GM19035 (cell line): ENCODE results near the gene SNTG2.

ENCODE experiments used
- ATAC-seq: cut with Tn5 transposase; IDR thresholded peaks from one replicate; pipeline ENCODE4 v1.9.1; 2021; ENCODE audit not compliant: unreplicated experiment

SNTG2 gene

DNA sequence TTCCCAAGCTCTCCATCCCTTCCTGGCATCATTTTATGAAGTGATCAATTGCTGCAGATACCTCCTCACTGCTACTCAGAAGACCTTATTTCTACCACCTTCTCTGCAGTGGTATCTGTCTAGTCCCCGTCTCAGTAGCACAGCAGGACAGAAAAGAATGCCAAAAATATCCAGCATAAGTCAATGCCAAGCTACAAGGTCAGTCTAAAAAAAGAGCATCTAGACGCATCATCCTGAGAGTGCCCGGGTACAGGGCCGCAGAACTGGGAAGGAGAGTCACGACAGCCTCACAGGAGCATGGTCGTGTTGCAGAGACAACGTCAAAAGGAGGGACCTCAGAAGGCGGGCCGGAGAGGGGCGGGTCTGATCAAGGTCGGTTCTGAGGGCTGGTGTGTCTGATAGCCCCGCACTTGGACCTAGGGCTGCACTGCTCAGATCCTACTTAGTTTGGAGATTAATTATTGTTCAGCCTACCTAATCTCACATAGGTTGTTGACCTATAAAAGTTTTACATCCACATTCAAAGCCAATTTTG lies 24.3 kb upstream of the SNTG2 start:
- ATAC-seq, result no peak

DNA sequence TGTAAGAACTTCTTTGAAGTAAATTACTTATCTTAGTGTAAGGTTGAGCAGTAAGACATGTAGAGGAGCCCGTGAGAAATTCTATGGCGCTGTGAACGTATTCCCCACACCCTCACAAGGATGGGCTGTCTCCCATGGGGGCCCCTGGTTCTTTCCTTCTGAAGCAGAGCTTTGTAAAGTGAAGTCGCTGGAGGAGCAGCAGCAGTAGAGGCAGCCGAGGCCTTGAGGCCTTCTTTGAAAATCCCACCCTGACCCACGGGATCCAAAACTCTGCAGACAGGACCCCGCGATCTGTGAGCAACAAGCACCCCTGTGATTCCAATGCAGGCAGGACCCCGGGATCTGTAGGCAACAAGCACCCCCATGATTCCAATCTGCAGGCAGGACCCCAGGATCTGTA lies 23.8 kb upstream of the SNTG2 start:
- no peak for ATAC-seq

DNA sequence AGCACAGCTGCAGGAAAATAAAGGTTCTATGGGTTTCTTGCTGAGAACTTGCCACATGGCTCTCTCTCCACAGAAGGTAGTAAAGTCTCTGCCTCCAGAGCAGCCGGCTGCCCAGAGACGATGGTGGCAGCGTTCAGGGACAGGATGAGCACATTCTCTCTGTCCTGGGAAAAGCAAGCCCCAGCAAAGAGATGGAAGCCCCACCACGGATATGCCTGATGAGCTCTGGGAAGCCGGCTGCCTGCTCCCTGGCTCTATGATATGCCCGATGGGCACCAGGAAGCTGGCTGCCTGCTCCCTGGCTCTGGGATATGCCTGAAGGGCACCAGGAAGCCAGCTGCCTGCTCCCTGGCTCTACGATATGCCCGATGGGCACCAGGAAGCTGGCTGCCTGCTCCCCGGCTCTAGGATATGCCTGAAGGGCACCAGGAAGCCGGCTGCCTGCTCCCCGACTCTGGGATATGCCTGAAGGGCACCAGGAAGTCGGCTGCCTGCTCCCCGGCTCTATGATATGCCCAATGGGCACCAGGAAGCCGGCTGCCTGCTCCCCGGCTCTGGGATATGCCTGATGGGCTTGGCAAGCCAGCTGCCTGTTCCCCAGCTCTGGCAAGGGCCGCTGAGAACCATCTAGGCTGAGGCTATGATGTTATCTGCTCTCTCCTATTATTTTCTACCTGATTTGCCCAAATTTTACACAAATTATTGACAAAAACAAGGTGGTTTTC lies 21.5 kb upstream of the SNTG2 start:
- ATAC-seq, result no peak

DNA sequence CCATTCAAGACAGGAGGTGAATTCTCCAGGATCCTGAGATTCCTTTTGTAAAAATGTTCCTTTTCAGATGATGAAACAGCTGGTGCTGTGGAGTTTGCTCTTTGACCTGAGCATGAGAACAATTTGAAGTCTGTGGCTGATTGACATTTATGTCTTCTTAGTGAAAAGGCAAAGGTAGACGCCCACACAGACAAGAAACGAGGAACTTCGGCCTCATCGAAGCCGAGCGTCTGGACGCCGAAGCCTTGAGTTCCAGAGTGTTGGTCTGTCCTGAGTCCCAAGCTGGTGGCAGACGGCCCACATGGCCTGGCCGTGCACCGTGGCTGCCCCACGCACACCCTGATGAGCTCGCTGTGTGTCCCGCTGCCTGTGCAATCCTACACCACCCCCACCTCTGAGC lies 20.7 kb upstream of the SNTG2 start:
- ATAC-seq, result no peak

DNA sequence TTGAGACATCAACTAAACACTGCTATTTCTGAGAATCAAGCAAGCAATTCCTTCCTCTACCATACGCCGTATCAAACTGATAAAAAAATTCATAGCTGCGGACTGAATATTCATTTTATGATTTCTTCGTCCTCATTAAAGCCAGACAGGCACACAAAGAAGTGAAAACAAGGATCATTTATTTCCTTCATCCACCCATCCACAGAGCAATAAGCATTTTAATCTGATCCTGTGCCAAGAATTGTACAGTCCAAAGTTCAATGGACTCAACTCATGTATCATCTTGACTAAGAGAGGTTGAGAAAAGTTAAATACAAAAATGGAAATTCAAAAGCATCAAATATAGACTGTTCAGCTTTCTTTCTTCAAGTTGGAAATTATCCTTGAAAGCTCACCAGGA lies 19.7 kb upstream of the SNTG2 start:
- ATAC-seq, result no peak

DNA sequence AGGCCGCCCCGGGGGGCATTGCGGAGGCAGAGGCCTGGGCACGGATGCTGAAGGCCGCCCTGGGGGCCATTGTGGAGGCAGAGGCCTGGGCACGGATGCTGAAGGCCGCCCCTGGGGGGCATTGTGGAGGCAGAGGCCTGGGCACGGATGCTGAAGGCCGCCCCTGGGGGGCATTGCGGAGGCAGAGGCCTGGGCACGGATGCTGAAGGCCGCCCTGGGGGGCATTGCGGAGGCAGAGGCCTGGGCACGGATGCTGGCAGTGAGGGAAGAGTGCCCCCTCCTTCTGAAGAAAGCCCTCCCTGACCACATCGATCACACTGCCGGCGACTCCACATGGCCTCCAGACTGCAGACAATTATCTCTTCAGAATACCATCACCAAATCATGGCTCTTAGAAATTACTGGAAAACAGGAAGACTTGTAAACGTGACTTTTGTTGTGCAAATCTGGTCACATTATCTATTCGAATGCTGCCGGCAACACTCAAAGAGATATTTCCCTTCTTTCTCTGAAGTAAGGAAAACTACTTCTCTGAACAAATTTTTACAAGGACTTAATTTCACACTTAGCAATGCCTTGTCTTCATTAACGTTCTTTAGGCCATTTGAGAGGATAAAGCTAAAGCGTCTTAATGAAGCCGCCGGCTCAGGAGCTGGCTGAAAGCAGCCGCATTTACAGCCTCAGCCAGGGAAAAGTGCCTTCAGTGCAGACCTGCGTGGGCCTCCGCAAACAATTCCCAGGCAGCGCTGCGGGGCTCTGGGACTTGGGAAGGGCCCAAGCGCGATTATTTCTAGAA lies 18.1 kb upstream of the SNTG2 start:
- no peak for ATAC-seq

DNA sequence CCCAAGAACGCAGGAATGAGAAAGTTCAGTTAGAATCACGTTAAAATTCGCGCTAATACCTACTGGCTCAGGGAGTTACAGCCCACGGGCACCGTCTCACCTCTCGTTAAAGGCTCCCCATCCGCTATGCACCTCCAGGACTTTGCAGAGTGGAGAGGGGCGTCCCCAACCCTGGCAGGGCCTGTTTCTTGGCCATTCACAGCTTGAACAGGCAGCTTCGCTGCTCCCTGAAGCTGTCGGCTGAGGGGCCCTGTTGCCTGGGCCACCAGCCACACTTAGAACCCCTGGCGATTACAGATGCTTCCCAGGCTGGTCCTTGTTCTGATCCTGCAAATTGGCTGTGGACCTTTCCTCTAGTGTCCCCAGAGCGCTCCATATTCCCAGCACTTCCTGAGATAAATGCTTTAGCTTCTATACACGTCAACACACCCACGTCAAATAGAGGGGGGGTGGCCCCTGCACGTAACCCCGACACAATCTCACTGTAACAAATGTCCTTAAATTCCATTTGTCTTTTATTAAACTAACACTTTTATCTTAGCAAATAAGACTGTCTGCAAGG lies 16.8 kb upstream of the SNTG2 start:
- no peak for ATAC-seq

DNA sequence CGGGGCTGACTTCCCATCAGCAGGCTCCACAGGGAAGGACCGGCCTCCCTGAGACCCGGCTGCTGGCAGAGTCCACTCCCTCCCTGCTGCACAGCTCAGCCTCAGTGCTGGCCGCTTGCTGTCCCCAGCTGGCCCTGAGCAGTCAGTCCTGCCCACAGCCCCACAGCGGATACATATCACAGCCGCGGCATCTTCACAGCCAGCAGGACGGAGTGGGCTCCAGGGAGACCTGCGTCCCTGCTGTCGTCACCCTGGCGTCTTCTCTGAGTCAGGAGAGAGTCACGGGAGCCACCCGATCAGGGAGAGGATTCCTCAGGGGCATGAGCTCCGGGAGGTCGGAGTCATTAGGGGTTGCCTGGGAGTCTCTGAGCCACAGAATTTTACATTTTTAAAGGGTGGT lies 13.1 kb upstream of the SNTG2 start:
- ATAC-seq, result no peak

DNA sequence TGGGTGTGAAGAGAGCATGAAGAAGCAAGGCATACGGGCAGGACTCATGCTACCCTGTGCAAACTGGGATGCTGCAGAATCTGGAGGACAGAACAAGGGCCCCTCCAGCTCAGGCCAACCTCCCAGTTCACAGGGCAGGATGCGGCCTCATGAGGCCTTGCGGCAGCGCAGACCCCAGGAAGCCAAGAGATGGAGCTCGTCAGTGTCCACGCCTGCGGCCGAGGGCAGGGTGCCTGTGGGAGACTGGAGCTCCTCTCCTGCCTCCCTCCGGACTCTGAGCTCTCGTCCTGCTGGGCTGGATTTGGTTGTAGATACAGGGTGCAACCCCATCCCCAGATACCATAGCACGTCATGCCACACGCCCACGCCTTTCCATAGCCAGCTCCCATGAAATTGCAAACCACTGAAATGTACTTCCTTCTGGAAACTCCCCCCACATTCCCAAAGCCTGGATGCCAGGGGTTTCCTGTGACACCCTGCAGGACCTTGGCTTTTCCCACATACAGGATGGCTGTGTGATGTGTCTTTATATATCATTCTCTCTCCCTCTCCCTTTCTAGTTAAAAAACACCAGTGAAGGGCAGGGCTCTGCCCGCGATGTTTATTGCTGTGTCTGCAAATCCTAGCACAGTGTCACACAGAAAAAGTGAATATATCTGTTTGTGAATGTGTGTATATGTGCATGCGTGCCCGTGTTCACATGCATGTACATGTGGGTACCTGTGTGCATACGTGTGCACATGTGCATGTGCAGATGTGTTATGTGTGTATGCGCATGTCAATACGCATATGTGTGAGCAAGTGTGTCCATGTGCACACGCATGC lies 12.3 kb upstream of the SNTG2 start:
- no peak for ATAC-seq

DNA sequence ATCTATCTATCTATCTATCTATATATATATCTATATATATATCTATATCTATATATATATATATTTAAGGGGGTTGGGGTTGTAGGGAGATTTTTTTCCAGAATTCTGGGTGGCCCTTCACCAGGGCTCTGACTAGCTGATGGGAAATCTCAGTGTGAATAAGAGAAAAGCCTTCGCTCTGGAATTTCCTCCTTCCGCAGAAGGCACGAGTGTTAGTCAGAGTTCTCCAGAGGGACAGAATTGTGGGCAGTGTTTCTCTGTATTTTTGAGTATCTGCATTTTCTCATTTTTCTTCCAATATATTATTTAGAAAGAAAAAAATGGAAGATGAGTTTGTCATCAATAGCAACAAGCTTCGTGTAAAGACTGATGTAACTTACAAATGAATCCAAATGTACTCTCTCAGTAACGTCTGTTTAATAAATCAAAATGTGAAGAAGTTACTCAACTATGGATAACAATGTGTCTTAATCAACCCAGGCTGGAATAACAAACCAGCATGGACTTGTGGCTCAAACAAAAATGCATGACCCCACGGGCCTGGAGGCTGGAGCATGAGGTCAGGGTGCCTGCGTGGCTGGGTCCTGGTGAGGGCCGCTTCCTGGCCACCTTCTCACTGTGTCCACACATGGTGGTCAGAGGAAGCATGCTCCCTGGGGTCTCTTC lies 10.6 kb upstream of the SNTG2 start:
- ATAC-seq, result no peak

DNA sequence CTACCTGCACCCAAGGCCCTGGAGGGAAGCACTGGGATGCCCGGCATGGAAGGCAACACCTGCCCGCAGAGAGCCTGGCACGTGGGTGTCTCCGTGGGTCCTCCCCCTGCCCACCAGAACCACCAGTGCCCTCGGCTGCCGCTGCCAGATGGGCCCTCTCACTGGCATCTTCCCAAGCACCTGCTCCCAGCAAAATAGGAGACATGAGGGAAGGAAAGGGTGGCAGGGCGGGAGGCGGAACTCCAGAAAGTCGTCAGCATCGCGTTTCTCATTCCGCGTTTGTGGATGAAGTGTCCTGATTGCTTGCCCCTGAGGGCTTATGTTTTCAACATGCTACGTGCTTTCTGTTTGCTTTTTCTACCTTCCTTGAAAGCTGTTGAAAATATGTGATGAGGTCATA lies 8.8 kb upstream of the SNTG2 start:
- no peak for ATAC-seq

DNA sequence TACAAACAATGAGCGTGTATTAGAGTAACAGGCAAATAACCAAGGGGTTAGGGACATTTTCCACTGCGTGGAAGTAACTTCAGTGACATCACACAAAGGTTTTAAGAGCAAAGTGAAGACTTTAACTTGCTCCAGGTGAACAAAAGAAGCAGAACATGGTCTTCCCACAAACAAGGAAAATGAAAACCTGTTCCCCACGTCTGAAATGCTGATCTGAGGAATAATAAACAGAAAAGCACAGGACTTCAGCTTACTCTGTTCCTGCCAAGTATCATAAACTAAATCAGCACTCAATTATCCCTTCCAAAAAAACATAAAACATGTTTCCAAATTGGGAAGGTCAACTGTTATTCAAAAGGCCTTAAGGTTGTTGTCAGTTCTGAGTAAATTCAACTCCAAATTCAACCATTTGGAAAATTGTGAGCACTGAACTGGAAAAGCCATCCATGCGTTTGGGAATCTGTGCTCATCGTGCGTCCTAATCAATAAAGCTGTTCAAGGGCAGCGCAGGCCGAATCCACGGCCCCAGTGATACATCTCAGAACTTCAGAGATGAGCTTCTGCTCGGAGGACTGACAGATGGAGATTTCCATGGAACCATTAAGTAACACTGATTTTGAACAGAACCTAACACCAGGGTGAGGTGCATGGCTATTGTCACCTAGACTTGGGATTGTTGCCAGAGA lies 7.7 kb upstream of the SNTG2 start:
- ATAC-seq, result no peak

DNA sequence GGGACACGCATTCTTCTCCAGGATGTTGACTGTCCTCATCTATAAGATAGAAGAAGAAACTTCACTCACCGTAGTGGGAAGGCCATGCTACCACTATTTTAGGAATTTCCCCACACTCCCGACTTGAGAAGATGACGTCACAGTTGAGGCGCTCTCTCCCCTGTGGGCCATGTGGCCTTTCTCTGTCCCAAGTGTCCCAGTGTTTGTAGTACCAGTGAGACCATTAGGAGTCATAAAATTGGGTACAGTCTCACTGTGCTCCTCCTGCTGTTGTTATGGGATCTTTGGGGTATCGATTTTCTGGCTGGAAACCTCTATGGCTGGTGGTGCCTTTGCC lies 7.2 kb upstream of the SNTG2 start:
- no peak for ATAC-seq

DNA sequence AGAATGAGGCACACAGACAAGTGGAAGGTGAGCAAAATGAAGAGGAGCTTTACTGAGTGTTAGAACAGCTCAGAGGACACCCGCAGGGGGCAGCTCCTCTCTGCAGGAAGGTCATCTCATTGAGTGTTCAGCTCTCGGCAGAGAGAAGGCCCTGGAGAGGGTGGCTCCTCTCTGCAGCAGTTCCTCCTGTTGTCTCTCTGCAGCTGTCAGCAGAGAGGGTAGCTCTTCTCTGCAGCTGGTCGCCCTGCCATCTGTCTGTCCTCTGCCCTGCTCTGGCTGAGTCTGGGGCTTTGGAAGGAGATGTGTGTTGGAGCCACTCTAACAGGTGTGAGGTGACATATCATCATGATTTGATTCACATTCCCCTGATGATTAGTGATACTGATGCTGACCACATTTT lies 6.8 kb upstream of the SNTG2 start:
- no peak for ATAC-seq

DNA sequence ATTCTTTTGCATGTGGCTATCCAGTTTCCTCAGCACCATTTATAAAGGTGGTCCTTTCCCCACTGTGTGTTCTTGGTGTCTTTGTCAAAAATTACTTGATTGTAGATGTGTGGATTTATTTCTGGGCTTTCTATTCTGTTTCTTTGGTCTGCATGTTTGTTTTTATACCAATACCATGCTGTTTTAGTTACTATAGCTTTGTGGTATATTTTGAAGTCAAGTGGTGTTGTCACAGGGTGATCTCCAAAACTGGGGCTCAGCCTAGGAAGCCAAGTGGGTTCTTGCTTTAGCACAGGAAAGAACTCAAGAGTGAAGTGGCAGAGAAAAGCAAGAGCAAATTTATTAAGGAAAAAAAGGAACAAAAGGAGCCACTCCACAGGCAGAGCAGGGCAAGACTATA lies 6.0 kb upstream of the SNTG2 start:
- ATAC-seq, result no peak

DNA sequence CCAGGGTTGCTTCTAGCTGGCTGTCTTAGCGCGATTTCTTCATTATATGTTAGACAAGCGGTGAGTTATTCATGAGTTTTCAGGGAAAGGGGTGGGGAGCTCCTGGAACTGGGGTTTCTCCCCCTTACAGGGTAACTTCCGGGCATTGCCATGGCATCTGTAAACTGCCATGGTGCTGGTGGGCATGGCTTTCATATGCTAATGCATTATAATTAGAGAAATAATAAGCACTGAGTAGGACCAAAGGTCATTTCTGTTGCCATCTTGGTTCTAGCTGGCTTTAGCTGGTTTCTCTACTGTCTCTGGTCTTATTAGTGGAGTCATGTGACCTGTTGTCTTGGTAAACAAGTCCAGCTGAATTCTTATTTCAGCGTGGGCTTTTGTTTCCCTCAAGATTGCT lies 5.5 kb upstream of the SNTG2 start:
- no peak for ATAC-seq

DNA sequence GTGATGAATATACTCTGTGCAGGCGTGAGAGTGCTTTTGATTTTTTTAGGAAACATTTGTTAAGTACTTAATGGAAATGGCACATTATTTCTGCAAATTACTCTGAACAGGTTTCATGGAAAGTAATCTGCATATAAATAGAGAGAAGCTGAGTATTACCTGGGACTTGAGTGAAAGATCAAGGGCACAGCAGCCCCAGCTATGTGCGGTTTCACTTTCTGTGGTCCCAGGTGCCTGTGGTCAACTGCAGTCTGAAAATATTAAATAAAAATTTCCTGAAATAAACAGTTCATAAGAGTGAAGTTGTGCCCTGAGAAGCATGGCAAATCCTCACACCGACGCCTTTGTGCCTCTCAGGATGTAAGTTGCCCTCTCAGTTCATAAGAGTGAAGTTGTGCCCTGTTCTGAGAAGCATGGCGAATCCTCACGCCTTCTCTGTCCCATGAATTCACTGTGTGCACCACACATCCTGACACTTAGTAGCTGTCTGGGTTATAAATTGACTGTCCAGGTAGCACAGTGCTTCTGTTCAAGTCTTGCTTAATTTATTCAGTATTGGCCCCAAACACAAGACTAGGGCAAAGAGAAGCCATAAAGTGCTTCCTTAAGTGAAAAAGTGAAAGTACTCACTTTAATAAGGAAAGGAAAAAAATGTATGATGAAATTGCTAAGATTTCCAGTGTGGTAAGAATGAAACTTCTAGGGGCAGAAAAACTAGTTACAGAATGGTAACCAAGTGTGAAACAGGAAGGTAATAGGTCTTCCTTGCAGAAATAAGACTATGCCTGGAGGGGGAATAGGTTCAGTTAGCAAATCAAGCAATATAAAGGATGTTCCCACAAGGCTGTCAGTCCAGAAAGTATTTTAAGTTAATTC lies 4.3 kb upstream of the SNTG2 start:
- no peak for ATAC-seq

DNA sequence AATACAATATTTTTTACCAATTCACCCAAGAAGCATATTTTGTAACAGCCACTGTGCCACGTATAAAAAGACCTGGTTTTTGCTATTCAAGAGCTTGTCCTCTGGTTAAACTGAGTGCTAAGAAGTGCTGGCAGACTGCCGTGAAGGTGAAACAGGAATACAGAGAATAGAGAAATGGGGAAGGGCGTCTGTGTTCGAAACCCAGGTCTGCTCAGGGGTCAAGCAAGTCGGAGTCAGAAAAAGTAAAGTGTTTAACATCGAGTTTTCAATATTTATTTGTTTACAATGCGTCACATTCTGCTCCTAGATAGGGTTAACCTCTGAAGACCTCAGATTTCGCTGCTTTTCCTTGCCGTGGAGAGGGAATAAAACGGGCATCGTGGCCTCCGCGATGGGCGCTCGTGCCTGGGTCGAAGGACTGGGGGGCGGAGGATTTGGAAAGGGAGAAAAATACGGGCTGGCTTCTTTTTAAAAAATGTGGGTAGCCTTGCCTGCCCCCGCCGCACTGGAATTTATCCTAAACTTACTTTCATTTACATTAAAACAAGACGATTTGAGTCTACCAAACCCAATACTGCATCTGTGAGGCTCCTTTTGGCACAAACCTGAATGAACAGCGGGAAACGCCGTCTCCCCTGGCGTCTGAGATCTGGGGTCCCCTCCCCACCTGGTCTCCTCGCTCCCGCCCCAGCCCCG lies 1.1 kb upstream of the SNTG2 start:
- ATAC-seq, result no peak
